Osteocyte (in vitro differentiated cells): ENCODE measurements around the gene HOMEZ. TPM values are rescaled to one million over a fixed set of nuclear protein-coding genes. Genes with fewer than 3 reads are reported as not detected.

Source experiments
- DNase-seq: peaks from one replicate; pipeline ENCODE4 v3.0.0; 2021; ENCODE audit warnings: mixed read lengths; ENCODE audit not compliant: unreplicated experiment; ENCODE audit errors: extremely low spot score
- H3K27ac Mint-ChIP-seq: one replicate; pipeline ENCODE4 v1.8.0; 2021; ENCODE audit warnings: mild to moderate bottlenecking, mixed read lengths; ENCODE audit not compliant: unreplicated experiment
- H3K27me3 Mint-ChIP-seq: one replicate; pipeline ENCODE4 v1.8.0; 2021; ENCODE audit warnings: mixed read lengths; ENCODE audit not compliant: unreplicated experiment
- H3K36me3 Mint-ChIP-seq: one replicate; pipeline ENCODE4 v1.8.0; 2021; ENCODE audit warnings: mixed read lengths; ENCODE audit not compliant: unreplicated experiment
- H3K4me1 Mint-ChIP-seq: one replicate; pipeline ENCODE4 v1.8.0; 2021; ENCODE audit warnings: mixed read lengths; ENCODE audit not compliant: unreplicated experiment
- H3K4me3 Mint-ChIP-seq: one replicate; pipeline ENCODE4 v1.8.0; 2021; ENCODE audit warnings: mild to moderate bottlenecking, moderate library complexity, mixed read lengths; ENCODE audit not compliant: unreplicated experiment
- H3K9me3 Mint-ChIP-seq: one replicate; pipeline ENCODE4 v1.8.0; 2021; ENCODE audit warnings: mixed read lengths; ENCODE audit not compliant: unreplicated experiment
- total RNA-seq: library from RNA; stranded (reverse); gene quantifications from 2 replicates; pipeline ENCODE4 v1.2.1, GENCODE V29; 2021
- TF ChIP-seq, protein P1 (sequence below): fragments of 200-600 bp; sonication (generic); IDR thresholded peaks from 2 replicates; pipeline ENCODE4 v1.5.0; 2021; ENCODE audit warnings: antibody characterized with exemption, mild to moderate bottlenecking, moderate library complexity

HOMEZ gene
- total RNA-seq, 1 donor from 2014 or later, result 8.4 TPM

DNA sequence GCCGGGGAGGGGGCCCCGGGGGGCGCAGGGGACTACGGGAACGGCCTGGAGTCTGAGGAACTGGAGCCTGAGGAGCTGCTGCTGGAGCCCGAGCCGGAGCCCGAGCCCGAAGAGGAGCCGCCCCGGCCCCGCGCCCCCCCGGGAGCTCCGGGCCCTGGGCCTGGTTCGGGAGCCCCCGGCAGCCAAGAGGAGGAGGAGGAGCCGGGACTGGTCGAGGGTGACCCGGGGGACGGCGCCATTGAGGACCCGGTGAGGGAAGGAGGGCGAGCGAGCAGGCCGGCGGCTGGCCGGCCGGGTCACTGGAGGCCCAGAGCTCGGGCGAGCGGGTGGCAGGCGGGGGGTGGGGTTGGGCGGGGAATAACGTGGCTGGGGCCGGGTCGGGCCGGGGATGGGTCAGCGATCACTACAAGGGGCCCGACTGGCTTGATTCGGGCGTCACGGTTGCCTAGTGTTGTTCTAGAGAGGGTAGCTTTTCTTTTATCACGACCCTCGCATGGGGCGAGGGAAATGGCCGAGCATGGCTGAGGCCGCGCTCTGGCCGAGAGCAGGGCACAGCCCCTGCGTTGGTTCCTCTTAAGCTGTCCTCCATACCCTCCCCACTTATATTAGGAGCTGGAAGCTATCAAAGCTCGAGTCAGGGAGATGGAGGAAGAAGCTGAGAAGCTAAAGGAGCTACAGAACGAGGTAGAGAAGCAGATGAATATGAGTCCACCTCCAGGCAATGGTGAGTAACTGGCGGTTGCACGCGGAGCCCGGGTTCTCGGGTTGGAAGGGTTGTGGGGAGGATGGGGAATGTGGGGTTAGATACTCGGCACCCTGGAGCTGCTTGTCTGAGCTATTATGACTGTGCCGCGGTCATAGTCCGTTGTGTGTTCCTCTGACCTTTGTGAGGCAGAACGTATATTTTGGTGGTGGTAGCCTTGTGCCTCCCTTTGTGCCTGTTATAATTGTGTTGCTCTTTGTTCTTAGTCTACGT lies 35.9 kb upstream of the HOMEZ start:
- Mint-ChIP-seq H3K27me3 (no peaks in the 10 kb centered on the region), H3K27ac (peak overlapping the region; percentile 94), H3K4me1 (peaks cover 27% of the 10 kb centered on the region), H3K4me3 (peak overlapping the region; percentile 94), H3K36me3 (peaks cover 34% of the 10 kb centered on the region), H3K9me3 (no peaks in the 10 kb centered on the region)
- TF ChIP-seq, protein P1, sequence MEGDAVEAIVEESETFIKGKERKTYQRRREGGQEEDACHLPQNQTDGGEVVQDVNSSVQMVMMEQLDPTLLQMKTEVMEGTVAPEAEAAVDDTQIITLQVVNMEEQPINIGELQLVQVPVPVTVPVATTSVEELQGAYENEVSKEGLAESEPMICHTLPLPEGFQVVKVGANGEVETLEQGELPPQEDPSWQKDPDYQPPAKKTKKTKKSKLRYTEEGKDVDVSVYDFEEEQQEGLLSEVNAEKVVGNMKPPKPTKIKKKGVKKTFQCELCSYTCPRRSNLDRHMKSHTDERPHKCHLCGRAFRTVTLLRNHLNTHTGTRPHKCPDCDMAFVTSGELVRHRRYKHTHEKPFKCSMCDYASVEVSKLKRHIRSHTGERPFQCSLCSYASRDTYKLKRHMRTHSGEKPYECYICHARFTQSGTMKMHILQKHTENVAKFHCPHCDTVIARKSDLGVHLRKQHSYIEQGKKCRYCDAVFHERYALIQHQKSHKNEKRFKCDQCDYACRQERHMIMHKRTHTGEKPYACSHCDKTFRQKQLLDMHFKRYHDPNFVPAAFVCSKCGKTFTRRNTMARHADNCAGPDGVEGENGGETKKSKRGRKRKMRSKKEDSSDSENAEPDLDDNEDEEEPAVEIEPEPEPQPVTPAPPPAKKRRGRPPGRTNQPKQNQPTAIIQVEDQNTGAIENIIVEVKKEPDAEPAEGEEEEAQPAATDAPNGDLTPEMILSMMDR, result no peak
- DNase-seq, result peak; percentile 88

DNA sequence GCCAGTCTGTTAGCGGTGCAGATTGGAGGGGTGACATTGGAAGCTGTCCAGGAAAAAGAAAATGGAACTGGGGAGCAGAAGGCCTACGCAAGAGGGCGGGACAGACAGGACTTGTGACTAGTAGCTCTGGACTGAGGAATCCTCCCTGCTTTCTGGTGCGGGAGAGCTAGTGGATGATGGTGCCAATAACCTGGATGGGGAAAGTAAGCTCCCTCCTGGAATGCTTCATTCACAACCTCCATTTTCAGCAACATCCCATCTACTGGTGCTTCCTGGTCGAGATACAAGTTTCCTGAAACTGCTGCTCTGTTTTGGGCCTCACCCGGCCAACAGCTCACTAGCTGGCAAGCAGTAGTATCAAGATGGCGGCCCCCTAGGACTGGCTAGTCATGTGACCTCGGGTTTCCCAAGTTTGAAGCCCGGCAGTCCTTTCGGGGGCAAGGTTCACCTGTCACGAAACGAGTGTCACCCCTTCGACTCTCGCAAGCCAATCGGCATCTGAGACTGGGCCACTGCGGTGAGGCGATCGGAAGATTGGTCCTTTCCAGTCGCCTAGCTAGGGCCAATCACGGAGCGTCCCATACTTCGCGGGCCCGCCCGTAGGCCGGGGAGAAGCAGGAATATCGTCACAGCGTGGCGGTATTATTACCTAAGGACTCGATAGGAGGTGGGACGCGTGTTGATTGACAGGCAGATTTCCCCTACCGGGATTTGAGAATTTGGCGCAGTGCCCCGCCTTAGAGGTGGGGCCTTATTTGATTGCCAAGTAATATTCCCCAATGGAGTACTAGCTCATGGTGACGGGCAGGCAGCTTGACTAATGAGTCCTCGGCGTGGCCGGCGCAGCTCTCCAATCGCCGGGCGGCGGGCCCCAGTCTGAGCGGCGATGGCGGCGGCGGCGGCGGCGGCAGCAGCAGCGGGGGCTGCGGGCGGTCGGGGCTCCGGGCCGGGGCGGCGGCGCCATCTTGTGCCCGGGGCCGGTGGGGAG lies 34.9 kb upstream of the HOMEZ start, which contains the start of gene PABPN1:
Gene PABPN1, plus strand, starts transcription at position 874 of the 988 bp plus-strand sequence. Its CDS starts 13 bp downstream, at position 887.
- H3K4me1 Mint-ChIP-seq, result peaks cover 27% of the 10 kb centered on the region
- no peaks in the 10 kb centered on the region for H3K9me3 Mint-ChIP-seq
- peak within 1 kb of the TSS; percentile 94 for H3K4me3 Mint-ChIP-seq
- H3K27ac Mint-ChIP-seq, result peak within 1 kb of the TSS; percentile 98
- TF ChIP-seq, protein P1, result no peak
- no peaks in the 10 kb centered on the region for H3K27me3 Mint-ChIP-seq
- peaks cover 32% of the 10 kb centered on the region for H3K36me3 Mint-ChIP-seq
- DNase-seq, result peak; percentile 99

DNA sequence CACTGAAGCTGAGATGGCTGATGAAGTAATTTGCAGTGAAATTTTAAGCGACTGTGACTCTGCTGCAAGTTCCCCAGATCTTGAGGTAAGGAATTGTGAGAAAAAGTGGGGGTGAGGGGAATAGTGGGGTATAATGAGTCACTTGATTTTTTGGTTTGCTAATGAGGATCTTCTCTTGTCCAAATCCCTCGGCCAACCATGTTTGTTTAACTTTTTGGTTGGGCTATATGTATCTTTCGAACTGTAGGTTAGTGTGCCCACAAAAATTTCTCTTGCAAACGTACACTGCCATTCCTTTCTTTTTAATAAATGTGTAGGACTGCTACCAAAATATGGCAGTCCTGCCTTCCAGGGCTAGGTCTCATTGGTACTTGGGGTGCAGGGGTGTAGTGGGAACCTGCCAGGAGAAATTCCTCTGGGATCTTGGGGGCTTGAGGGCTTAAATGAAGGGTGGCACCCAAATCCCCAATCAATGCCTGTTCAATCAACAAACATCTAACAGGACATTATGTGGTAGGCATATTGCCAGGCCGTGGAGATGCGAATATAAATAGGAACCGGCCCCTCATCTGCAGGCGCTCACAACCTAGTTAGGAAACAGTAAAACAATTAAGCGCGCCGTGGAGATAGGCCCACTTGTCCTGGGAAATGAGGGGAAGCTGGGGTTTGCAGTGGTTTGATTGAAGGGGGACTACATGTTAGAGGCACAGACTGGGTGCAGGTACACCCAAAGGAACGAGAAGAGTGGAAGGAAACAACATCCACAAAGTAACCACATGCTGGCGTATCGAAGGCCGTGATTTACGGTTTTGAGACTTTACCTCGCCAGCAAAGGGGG lies 34.0 kb upstream of the HOMEZ start:
- Mint-ChIP-seq H3K9me3 (no peaks in the 10 kb centered on the region), H3K27ac (peak overlapping the region; percentile 98), H3K4me3 (peak overlapping the region; percentile 72), H3K4me1 (peaks cover 27% of the 10 kb centered on the region), H3K36me3 (peaks cover 28% of the 10 kb centered on the region), H3K27me3 (no peaks in the 10 kb centered on the region)
- TF ChIP-seq, protein P1, result no peak
- no peak for DNase-seq

DNA sequence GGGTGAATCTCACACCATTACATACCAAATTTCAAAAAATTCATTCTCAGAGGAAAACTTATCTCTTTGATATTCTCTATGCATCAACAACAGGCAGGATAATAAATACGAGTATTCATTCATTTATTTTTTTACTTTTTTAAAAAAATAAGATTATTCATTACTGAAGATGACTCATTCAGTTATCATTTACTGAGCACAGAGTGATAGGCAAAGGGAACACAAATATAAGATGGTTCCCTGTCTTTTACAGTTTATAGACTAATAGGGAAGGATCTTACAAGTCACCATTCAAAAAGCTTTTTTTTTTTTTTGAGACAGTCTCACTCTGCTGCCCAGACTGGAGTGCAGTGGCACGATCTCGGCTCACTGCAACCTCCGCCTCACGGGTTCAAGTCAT lies 30.4 kb upstream of the HOMEZ start:
- H3K4me1 Mint-ChIP-seq, result peaks cover 12% of the 10 kb centered on the region
- no peak for DNase-seq
- H3K27ac Mint-ChIP-seq, result no peak overlapping the region
- no peak overlapping the region for H3K4me3 Mint-ChIP-seq
- peaks cover 14% of the 10 kb centered on the region for H3K36me3 Mint-ChIP-seq
- TF ChIP-seq, protein P1, result no peak
- no peaks in the 10 kb centered on the region for H3K27me3 Mint-ChIP-seq
- H3K9me3 Mint-ChIP-seq, result no peaks in the 10 kb centered on the region
